ENCODE data around the gene CCDC182. TPM values are rescaled to one million over a fixed set of nuclear protein-coding genes. Genes with fewer than 3 reads are reported as not detected.

The CCDC182 gene
- total RNA-seq, 1 experiment from 2014 or later = not detected

GRCh38 chr17:57704448-57704847 is 40.7 kb downstream of the CCDC182 start:
- H3K4me3 ChIP-seq (ENCODE audit: low read depth, low read length) = no peak overlapping the region
- ChIA-PET CTCF (no interaction called here), POLR2A (no interaction called here)
- no peaks in the 10 kb centered on the region for H3K9me3 ChIP-seq
- H3K4me3 Mint-ChIP-seq (ENCODE audit: unreplicated experiment) = no peak overlapping the region
- TF ChIP-seq, protein P1, sequence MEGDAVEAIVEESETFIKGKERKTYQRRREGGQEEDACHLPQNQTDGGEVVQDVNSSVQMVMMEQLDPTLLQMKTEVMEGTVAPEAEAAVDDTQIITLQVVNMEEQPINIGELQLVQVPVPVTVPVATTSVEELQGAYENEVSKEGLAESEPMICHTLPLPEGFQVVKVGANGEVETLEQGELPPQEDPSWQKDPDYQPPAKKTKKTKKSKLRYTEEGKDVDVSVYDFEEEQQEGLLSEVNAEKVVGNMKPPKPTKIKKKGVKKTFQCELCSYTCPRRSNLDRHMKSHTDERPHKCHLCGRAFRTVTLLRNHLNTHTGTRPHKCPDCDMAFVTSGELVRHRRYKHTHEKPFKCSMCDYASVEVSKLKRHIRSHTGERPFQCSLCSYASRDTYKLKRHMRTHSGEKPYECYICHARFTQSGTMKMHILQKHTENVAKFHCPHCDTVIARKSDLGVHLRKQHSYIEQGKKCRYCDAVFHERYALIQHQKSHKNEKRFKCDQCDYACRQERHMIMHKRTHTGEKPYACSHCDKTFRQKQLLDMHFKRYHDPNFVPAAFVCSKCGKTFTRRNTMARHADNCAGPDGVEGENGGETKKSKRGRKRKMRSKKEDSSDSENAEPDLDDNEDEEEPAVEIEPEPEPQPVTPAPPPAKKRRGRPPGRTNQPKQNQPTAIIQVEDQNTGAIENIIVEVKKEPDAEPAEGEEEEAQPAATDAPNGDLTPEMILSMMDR (IDR thresholded peaks at IDR 0.05; ENCODE audit: insufficient read depth in 1 of 2, low read depth in 1 of 2, low read length in 1 of 2, severe bottlenecking in 1 of 2, unreplicated experiment in 1 of 2) = no peak
- intact Hi-C loops (cut with micrococcal nuclease; ENCODE audit: unreplicated experiment) = no loop called here
- H3K36me3 ChIP-seq (ENCODE audit: control insufficient read depth, insufficient read depth, low read length) = no peaks in the 10 kb centered on the region
- no TSS peak for BruUV-seq (replicated peaks)
- H3K4me1 ChIP-seq = no peaks in the 10 kb centered on the region
- no peak overlapping the region for H3K27ac Mint-ChIP-seq (ENCODE audit: unreplicated experiment)
- H3K27me3 Mint-ChIP-seq (ENCODE audit: insufficient read depth, unreplicated experiment) = no peaks in the 10 kb centered on the region
- peaks cover 6% of the 10 kb centered on the region for H3K36me3 Mint-ChIP-seq (ENCODE audit: insufficient read depth, unreplicated experiment)
- no peaks in the 10 kb centered on the region for H3K27me3 ChIP-seq (replicated peaks; ENCODE audit: control insufficient read depth, insufficient read depth, low read length)
- H3K4me1 Mint-ChIP-seq (ENCODE audit: low read depth, unreplicated experiment) = no peaks in the 10 kb centered on the region
- no peak for DNase-seq
- H3K9me3 Mint-ChIP-seq (ENCODE audit: unreplicated experiment) = no peaks in the 10 kb centered on the region

DNA sequence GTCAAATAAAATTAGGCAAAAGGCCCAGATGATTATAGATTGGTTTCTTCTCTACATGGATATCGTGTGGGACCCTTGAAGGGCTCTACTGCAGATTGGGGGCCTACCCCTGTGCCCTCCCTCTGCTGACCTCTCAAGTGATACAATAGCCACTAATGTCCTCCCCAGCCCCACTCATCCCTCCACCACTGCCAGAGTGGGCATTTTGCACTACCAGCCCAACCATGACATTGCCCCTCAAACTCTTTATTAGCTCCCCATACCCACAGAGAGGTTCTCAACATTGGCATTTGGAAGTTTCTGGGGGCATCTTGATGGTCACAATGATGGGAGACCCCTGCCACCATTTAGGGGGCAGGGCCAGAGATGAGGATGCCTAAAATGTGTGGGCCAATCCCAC is 41.8 kb downstream of the CCDC182 start:
- ChIA-PET POLR2A (no interaction called here), CTCF (interaction anchor here (0.5 kb wide), 1 partner anchor 573 kb away, joined by 3 read pairs; no protein-coding TSS in a partner anchor)
- TF ChIP-seq, protein P1 (IDR thresholded peaks at IDR 0.05; ENCODE audit: insufficient read depth in 1 of 2, low read depth in 1 of 2, low read length in 1 of 2, severe bottlenecking in 1 of 2, unreplicated experiment in 1 of 2) = no peak
- Mint-ChIP-seq H3K4me3 (ENCODE audit: unreplicated experiment) (no peak overlapping the region), H3K4me1 (ENCODE audit: low read depth, unreplicated experiment) (no peaks in the 10 kb centered on the region), H3K27me3 (ENCODE audit: insufficient read depth, unreplicated experiment) (no peaks in the 10 kb centered on the region), H3K27ac (ENCODE audit: unreplicated experiment) (no peak overlapping the region), H3K36me3 (ENCODE audit: insufficient read depth, unreplicated experiment) (peaks cover 6% of the 10 kb centered on the region), H3K9me3 (ENCODE audit: unreplicated experiment) (no peaks in the 10 kb centered on the region)
- no peaks in the 10 kb centered on the region for H3K27me3 ChIP-seq (replicated peaks; ENCODE audit: control insufficient read depth, insufficient read depth, low read length)
- peaks cover 4% of the 10 kb centered on the region for H3K4me1 ChIP-seq
- H3K36me3 ChIP-seq (ENCODE audit: control insufficient read depth, insufficient read depth, low read length) = no peaks in the 10 kb centered on the region
- intact Hi-C loops (cut with micrococcal nuclease; ENCODE audit: unreplicated experiment) = no loop called here
- DNase-seq = no peak
- BruUV-seq (replicated peaks) = no TSS peak
- no peaks in the 10 kb centered on the region for H3K9me3 ChIP-seq
- H3K4me3 ChIP-seq (ENCODE audit: low read depth, low read length) = no peak overlapping the region

DNA sequence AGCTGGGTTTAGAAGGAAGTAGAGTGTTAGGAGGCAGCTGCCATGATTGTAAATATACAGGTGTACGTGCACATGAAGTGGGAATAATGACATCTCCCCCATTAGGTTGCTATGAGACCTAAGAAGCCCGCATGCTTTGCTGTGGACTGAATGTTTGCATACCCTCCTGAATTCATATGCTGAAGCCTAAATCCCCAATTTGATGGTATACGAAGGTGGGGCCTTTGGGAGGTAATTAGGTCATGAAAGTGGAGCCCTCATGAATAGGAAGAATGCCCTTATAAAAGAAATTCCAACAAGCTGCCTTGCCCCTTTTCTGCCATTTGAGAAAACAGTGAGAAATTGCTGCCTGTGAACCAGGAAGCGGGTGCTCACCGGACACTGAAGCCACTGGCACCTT is 44.0 kb downstream of the CCDC182 start:
- Histone ChIP-seq H3K36me3 (ENCODE audit: control insufficient read depth, insufficient read depth, low read length) (no peaks in the 10 kb centered on the region), H3K4me3 (ENCODE audit: low read depth, low read length) (no peak overlapping the region), H3K4me1 (peaks cover 10% of the 10 kb centered on the region), H3K9me3 (no peaks in the 10 kb centered on the region), H3K27me3 (replicated peaks; ENCODE audit: control insufficient read depth, insufficient read depth, low read length) (no peaks in the 10 kb centered on the region)
- POLR2A ChIA-PET = no interaction called here
- no peaks in the 10 kb centered on the region for H3K4me1 Mint-ChIP-seq (ENCODE audit: low read depth, unreplicated experiment)
- no peaks in the 10 kb centered on the region for H3K27me3 Mint-ChIP-seq (ENCODE audit: insufficient read depth, unreplicated experiment)
- no peaks in the 10 kb centered on the region for H3K9me3 Mint-ChIP-seq (ENCODE audit: unreplicated experiment)
- no peak for DNase-seq
- H3K36me3 Mint-ChIP-seq (ENCODE audit: insufficient read depth, unreplicated experiment) = peaks cover 6% of the 10 kb centered on the region
- BruUV-seq (replicated peaks) = no TSS peak
- intact Hi-C loops (cut with micrococcal nuclease; ENCODE audit: unreplicated experiment) = no loop called here
- TF ChIP-seq, protein P1 (IDR thresholded peaks at IDR 0.05; ENCODE audit: insufficient read depth in 1 of 2, low read depth in 1 of 2, low read length in 1 of 2, severe bottlenecking in 1 of 2, unreplicated experiment in 1 of 2) = no peak
- no peak overlapping the region for H3K27ac Mint-ChIP-seq (ENCODE audit: unreplicated experiment)
- H3K4me3 Mint-ChIP-seq (ENCODE audit: unreplicated experiment) = no peak overlapping the region
- CTCF ChIA-PET = no interaction called here

Data from Caco-2 (cell line).